Left lobe of liver (tissue), 2 donors: Measurements from ENCODE around the gene COQ5. TPM values are rescaled to one million over a fixed set of nuclear protein-coding genes. Genes with fewer than 3 reads are reported as not detected.
A peak's percentile ranks its signal among the peaks of the same experiment; 100 is the strongest.

Experiments used
- ATAC-seq: fragments of 200-7000 bp; cut with Tn5 transposase; one replicate; pipeline ENCODE4 v1.9.1; 2020; ENCODE audit warnings: mild to moderate bottlenecking, moderate library complexity
- DNase-seq: peaks from one replicate; pipeline ENCODE4 v3.0.0-alpha.2; 2020; ENCODE audit warnings: low spot score
- total RNA-seq: library from RNA; stranded (reverse); gene quantifications from one replicate; pipeline ENCODE4 v1.2.1, GENCODE V29; 2021
- donor health status: DM: no; HTN: no; CAD: no; lungs with moderate emphysema.
- donor health status: DM: no; HTN: yes; CAD: no.

COQ5 gene
- total RNA-seq, 1 donor from 2014 or later: 32.1 TPM

GRCh38 chr12:120485961-120486881 lies 42.7 kb downstream of the COQ5 start:
- ATAC-seq (no peak), DNase-seq (no peak)

DNA sequence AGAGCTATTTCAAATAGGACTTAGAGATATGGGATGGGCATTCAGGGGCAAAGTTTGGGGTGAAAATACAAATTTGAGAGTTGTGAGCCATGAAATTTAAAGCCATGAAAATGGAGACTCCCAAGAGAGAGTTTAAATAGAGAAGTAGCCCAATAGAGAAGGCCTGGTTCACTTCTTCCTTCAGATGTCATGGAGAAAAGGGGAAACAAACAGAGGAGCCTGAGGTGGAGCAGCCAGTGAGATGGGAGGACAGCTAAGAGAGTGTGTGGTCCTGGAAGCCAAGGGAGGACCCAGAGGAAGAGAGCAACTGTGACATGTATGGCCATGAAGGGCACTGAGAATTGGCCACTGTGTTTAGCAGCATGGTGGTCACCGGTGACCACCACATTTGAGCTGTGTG lies 45.3 kb downstream of the COQ5 start:
- no peak for ATAC-seq
- DNase-seq: no peak

- ATAC-seq (no peak), DNase-seq (no peak)
Observed at GRCh38 chr12:120481022-120481767, 47.8 kb downstream of the COQ5 start.

DNA sequence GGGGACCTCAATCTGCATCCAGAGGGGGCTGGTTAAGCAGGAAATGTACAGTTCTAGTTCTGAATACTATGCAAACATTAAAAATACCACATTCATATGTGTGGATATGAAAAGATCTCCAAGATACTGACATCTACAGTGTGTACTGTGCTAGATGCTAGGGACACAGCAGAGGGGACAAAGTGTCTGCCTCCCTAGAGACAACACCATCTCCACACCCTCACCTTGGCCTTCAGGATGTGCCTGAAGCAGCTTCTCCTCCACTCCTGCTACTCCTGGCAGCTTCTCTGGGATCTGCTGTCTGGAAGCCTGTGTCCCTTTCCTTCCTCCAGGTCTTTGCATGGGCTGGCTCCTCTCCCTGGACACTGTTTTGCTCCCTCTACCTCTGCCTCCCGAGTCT lies 48.7 kb downstream of the COQ5 start:
- no peak for ATAC-seq

GRCh38 chr12:120479458-120479857 lies 49.5 kb downstream of the COQ5 start:
- no peak for DNase-seq
- no peak for ATAC-seq

More for the DNA sequence above, 48.7 kb downstream of the COQ5 start:
- no peak for DNase-seq

GRCh38 chr12:120475643-120476042 lies 53.3 kb downstream of the COQ5 start:
- ATAC-seq (no peak), DNase-seq (no peak)

- ATAC-seq (no peak), DNase-seq (no peak)
Observed at GRCh38 chr12:120474616-120474960, 54.4 kb downstream of the COQ5 start.

DNA sequence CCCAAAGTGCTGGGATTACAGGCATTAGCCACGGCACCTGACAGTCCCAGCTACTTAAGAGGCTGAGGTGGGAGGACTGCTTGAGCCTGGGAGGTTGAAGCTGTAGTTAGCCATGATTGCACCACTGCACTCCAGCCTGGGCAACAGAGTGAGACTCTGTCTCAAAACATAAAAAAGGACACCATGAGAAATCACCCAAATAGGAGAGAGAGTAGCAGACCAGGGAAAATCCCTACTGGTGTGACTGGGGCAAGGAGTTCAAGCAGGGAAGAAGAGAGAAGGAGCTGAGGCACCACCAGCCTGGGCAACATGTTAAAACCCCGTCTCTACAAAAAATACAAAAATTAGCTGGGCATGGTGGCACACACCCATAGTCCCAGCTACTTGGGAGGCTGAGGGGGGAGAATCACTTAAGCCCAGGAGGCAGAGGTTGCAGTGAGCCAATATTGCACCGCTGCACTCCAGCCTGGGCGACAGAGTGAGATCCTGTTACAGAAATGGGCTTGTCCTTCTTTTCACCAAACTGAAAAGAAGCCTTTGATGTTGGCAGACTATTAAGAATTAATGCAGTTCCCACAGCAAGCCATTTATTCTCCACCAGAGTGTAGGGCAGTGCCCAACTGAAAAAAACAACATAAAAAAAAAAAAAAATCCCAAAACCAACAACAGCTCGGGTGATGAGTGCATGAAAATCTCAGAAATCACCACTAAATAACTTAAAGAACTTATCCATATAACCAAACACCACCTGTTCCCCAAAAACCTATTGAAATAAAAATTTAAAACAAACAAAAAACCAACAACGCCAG lies 54.9 kb downstream of the COQ5 start:
- DNase-seq (no peak), ATAC-seq (no peak)

- no peak for ATAC-seq
- no peak for DNase-seq
Observed at GRCh38 chr12:120472521-120472920, 56.4 kb downstream of the COQ5 start.

DNA sequence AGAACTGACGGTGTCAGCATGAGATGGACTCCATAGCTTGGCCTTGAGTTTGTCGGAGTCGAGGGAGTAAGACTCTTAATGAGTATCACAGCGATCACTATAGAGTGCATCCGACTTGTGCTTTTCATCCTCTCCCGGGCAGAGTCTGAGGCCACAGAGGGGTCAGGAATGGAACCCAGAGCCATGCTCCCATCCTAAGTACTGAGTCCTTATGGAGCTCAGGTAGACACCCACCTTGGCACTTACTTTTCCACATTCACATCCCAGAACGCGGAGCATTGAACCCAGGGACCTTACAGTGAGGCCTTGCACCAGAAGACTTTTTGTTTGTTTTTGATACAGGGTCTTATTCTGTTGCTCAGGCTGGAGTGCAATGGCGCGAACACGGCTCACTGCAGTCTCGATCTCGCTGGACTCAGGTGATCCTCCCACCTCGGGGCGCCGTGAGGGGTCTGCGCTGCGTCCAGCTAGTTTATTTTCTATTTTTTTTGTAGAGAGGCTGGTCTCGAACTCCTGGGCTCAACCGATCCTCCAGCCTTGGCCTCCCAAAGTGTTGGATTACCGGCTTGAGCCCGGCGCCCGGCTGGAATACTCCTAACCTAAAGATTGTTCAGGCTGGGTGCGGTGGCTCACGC lies 58.7 kb downstream of the COQ5 start:
- peak; percentile 39 for ATAC-seq
- no peak for DNase-seq

- DNase-seq (peak; percentile 96), ATAC-seq (peak; percentile 94)
Observed at GRCh38 chr12:120469450-120470149, 59.4 kb downstream of the COQ5 start, which contains the start of gene SRSF9. Gene SRSF9 (minus strand): TSS chr12:120469748. CDS start chr12:120469609, 139 bp downstream.

- ATAC-seq (peak; percentile 22), DNase-seq (peak; percentile 53)
Observed at GRCh38 chr12:120468821-120469449, 60.0 kb downstream of the COQ5 start.

- DNase-seq: peak; percentile 51
- ATAC-seq: peak; percentile 30
Observed at GRCh38 chr12:120468325-120468820, 60.6 kb downstream of the COQ5 start.

DNA sequence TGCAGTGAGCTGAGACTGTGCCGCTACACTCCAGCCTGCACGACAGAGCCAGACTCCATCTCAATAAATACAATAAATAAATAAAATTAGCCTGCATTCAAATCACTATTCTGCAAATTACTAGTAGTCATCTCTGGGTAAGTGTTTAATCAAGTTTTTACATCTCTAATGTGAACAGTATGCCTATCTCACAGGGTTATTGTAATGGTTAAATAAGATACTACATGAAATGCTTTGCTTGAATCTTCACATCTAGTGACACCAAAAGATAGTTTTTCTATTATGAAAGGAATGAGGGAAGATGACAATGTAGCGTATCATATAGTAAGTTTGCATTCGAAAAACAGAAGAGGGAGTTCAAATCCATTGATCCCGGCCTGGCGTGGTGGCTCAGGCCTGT lies 61.5 kb downstream of the COQ5 start:
- DNase-seq: no peak
- ATAC-seq: no peak

DNA sequence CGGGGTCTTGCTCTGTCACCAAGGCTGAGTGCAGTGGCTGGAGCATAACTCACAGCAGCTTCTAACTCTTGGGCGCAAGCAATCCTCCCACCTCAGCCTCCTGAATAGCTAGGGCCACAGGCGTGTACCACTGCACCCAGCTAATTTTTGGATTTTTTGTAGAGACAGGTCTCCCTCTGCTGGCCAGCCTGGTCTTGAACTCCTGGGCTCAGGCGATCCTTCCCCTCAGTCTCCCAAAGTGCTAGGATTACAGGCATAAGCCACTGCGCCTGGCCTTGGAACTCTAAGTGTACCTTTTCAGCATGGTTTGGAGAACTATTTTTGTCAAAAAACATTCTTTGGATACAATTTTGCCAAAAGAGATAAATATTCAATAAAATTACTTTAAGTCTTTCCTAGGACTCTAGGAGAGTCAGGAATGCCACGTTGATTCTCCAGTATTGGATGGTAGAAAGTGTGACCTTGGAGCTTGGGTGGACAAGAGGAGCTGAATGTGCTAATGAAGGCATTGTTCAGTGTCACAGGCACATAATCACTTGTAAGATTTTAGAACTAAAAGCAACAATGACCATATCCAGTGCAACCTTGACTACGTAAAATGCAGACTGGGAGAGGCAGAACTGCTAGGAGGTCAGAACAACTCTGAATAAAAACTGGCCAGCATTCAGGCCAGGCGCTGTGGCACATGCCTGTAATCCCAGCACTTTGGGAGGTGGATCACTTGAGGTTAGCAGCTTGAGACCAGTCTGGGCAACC lies 62.2 kb downstream of the COQ5 start:
- no peak for DNase-seq

DNA sequence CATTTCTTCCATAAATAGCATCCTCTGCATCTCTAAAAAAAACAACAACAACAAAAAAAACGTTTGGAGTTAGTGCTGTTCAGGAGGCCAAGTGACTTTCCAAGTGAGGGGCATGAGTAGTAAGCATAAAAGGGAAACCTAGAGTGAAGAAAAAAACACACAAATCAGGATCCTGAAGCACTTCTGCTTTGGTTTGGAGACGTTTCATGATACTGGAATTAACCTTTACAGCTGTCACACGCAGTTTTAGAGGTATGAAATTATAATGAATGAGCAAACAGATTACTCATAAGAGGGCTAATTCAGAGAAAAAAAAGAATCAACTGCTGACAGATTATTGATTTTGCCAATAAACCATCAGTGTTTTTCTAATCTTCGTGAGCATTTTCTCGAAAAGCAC lies 63.2 kb downstream of the COQ5 start:
- DNase-seq (no peak), ATAC-seq (no peak)

More for the DNA sequence above, 62.2 kb downstream of the COQ5 start:
- peak; percentile 25 for ATAC-seq

GRCh38 chr12:120463712-120464111 lies 65.2 kb downstream of the COQ5 start:
- no peak for ATAC-seq
- no peak for DNase-seq

DNA sequence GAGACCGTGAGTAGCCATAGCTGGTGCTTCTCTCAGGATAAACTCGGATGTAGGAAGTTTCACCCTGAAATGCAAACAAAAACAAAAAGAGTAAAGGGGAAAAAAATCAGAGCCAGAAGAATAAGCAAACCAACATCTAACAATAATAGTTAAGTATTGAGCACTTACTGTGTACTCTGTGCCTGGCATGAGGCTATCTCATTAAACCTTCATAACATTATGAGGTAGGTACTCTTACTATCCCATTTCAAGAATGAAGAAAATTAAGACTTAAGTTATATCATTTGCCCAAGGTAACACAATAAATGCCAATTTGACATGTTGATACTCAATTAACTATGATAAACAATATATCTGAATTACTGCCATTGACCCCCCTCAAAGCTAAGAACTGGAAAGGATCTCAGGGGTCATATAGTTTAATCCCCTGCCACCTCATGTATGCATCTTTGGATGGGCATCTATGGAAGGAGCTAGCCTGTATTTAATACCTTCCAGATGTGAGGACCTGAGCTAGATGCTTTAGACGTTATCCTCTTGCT lies 66.8 kb downstream of the COQ5 start:
- ATAC-seq: no peak
- no peak for DNase-seq
